ENCODE data around the gene ECI2. TPM values are rescaled to one million over a fixed set of nuclear protein-coding genes. Genes with fewer than 3 reads are reported as not detected.
A peak's percentile ranks its signal among the peaks of the same experiment; 100 is the strongest.

Gene ECI2
- total RNA-seq (ENCODE audit: unreplicated experiment), result 18.7 TPM
- long read RNA-seq, transcript ECI2-201 (10 exons, 1,380 nt), result major isoform, 6 of 11 reads
- long read RNA-seq, partial matches to known transcripts, result 0 of 11 reads
- long read RNA-seq, other reads (novel, unspliced or antisense), result 1 of 11 reads

GRCh38 chr6:4134841-4135664 is at the start of gene ECI2:
Gene ECI2, minus strand, starts transcription at chr6:4135575. Its CDS starts 15 bp downstream, at chr6:4135560.
- no peaks in the 10 kb centered on the region for H3K27me3 Mint-ChIP-seq (ENCODE audit: unreplicated experiment)
- DNase-seq, result peak; percentile 71
- H3K9me3 Mint-ChIP-seq (ENCODE audit: unreplicated experiment), result peaks cover 5% of the 10 kb centered on the region
- peak within 1 kb of the TSS; percentile 89 for H3K4me3 Mint-ChIP-seq (ENCODE audit: unreplicated experiment)
- peaks cover 9% of the 10 kb centered on the region for H3K36me3 Mint-ChIP-seq (ENCODE audit: unreplicated experiment)
- H3K27ac Mint-ChIP-seq (ENCODE audit: unreplicated experiment), result peak within 1 kb of the TSS; percentile 81
- TF ChIP-seq CTCF (IDR thresholded peaks at IDR 0.05; ENCODE audit: partially characterized antibody, unreplicated experiment), result no peak
- H3K4me1 Mint-ChIP-seq (ENCODE audit: low read depth, unreplicated experiment), result peaks cover 5% of the 10 kb centered on the region

DNA sequence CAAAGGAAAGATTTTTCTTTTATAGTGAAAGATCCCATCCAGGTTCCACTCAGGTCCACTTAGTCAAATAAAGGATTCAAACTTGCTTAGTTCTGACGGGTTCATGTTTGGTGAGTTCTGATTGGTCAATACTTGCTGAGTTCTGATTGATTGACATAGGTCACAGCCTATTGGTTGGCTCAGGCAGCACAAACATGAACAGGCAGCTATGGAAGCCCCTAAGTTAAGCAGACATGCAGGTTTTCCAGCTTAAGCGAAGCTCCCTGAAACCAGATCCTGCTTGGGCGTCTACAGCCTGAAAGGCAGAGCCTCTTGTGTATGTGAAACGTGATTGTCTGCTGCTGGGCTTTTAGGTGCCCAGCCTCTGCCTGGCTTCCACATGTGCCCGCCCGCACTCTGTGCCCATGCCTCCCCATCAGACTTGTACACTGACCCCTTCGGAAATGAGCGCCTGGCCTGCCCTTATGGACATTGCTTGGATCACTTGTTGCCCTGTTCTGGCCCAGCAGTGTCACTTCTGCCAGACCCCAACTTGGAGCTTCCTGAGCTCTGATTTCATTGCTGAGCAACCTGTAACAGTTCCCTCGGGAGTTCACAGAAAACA is 45.4 kb upstream of the ECI2 start:
- H3K4me1 Mint-ChIP-seq (ENCODE audit: low read depth, unreplicated experiment), result no peaks in the 10 kb centered on the region
- no peaks in the 10 kb centered on the region for H3K9me3 Mint-ChIP-seq (ENCODE audit: unreplicated experiment)
- no peaks in the 10 kb centered on the region for H3K36me3 Mint-ChIP-seq (ENCODE audit: unreplicated experiment)
- DNase-seq, result no peak
- no peak for TF ChIP-seq CTCF (IDR thresholded peaks at IDR 0.05; ENCODE audit: partially characterized antibody, unreplicated experiment)
- H3K27ac Mint-ChIP-seq (ENCODE audit: unreplicated experiment), result no peak overlapping the region
- no peak overlapping the region for H3K4me3 Mint-ChIP-seq (ENCODE audit: unreplicated experiment)
- peaks cover 2% of the 10 kb centered on the region for H3K27me3 Mint-ChIP-seq (ENCODE audit: unreplicated experiment)

GRCh38 chr6:4179960-4180651 is 44.7 kb upstream of the ECI2 start:
- Mint-ChIP-seq H3K27me3 (ENCODE audit: unreplicated experiment) (peaks cover 2% of the 10 kb centered on the region), H3K4me3 (ENCODE audit: unreplicated experiment) (no peak overlapping the region), H3K27ac (ENCODE audit: unreplicated experiment) (no peak overlapping the region), H3K36me3 (ENCODE audit: unreplicated experiment) (no peaks in the 10 kb centered on the region), H3K9me3 (ENCODE audit: unreplicated experiment) (no peaks in the 10 kb centered on the region), H3K4me1 (ENCODE audit: low read depth, unreplicated experiment) (no peaks in the 10 kb centered on the region)
- no peak for DNase-seq
- TF ChIP-seq CTCF (IDR thresholded peaks at IDR 0.05; ENCODE audit: partially characterized antibody, unreplicated experiment), result no peak

DNA sequence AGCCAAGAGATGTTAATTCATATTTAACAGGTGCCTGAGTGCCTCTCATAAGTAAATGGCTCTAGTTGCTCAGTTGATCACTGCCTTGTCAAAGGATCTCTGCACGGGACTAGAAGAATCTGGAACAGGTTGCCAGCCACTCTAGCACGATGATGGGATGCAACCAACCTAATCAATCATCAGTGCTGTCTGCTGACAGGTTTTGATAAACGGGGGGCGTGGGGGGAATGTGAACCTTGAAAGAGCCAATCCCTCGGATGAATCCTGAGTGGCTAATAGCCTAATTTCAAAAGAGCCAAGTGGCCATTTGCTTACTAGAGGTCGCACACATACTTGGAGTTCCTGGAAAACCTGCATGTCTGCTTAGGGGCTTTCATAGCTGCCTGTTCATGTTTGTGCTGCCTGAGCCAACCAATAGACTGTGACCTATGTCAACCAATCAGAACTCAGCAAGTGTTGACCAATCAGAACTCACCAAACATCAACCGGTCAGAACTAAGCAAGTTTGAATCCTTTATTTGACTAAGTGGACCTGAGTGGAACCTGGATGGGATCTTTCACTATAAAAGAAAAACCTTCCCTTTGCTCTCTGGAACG is 43.5 kb upstream of the ECI2 start:
- DNase-seq, result no peak
- Mint-ChIP-seq H3K4me1 (ENCODE audit: low read depth, unreplicated experiment) (no peaks in the 10 kb centered on the region), H3K27me3 (ENCODE audit: unreplicated experiment) (peaks cover 2% of the 10 kb centered on the region), H3K36me3 (ENCODE audit: unreplicated experiment) (no peaks in the 10 kb centered on the region), H3K4me3 (ENCODE audit: unreplicated experiment) (no peak overlapping the region), H3K9me3 (ENCODE audit: unreplicated experiment) (no peaks in the 10 kb centered on the region), H3K27ac (ENCODE audit: unreplicated experiment) (no peak overlapping the region)
- TF ChIP-seq CTCF (IDR thresholded peaks at IDR 0.05; ENCODE audit: partially characterized antibody, unreplicated experiment), result no peak
